Panc1 (cell line): ENCODE data around the gene DENND4C. TPM values are rescaled to one million over a fixed set of nuclear protein-coding genes. Genes with fewer than 3 reads are reported as not detected.
"Not testable (repeated sequence)": the region's sequence is repeated elsewhere in the genome, so short reads cannot be mapped to it uniquely, and the experiment has no call there.

Experiments
- ATAC-seq: fragments of 200-7000 bp; cut with Tn5 transposase; 2 replicates; pipeline ENCODE4 v1.9.1; 2020; ENCODE audit warnings: mild to moderate bottlenecking, moderate library complexity
- BruUV-seq: library from RNA; stranded (reverse); fragments of 400-500 nt; replicated peaks from 2 replicates; lab custom pipeline; 2021; lab: Mats Ljungman, UMichigan
- CTCF ChIA-PET: fragments of 300-600 bp; sonication (Branson Sonifier 250); formaldehyde crosslinking; loops from one replicate; lab custom pipeline; 2022; ENCODE audit warnings: antibody characterized with exemption; lab: Charles Lee
- POLR2A ChIA-PET: fragments of 300-600 bp; sonication (Branson Sonifier 250); formaldehyde crosslinking; loops from one replicate; lab custom pipeline; 2022; ENCODE audit warnings: antibody characterized with exemption; lab: Charles Lee
- DNase-seq: peaks from one replicate; pipeline ENCODE4 v3.0.0-alpha.2; 2010; ENCODE audit warnings: low read depth, low spot score
- H3K27ac ChIP-seq: 2 replicates; pipeline ENCODE4 v1.5.1; 2011; ENCODE audit warnings: mild to moderate bottlenecking, low read length, inconsistent platforms
- H3K27me3 ChIP-seq: fragments of 200-500 bp; sonication (Bioruptor generic); 2 replicates; pipeline ENCODE4 v1.6.0; 2014; ENCODE audit warnings: low read length, inconsistent platforms; ENCODE audit not compliant: control insufficient read depth, insufficient read depth
- H3K36me3 ChIP-seq: fragments of 200-500 bp; sonication (Bioruptor generic); 2 replicates; pipeline ENCODE4 v1.5.1; 2014; ENCODE audit warnings: inconsistent platforms, mild to moderate bottlenecking, low read length, moderate library complexity; ENCODE audit not compliant: control insufficient read depth, insufficient read depth
- H3K4me1 ChIP-seq: 2 replicates; pipeline ENCODE4 v1.5.1; 2011; ENCODE audit warnings: inconsistent platforms, mild to moderate bottlenecking, low read length, moderate library complexity; ENCODE audit not compliant: control insufficient read depth, insufficient read depth
- H3K4me3 ChIP-seq, 2 experiments: 2 replicates each; pipeline ENCODE4 v1.5.1; 2011 to 2012; ENCODE audit warnings: low read depth in 2 of 2, low read length in 2 of 2, mild to moderate bottlenecking in 2 of 2, inconsistent platforms in 1 of 2, moderate library complexity in 1 of 2
- H3K9me3 ChIP-seq: fragments of 200-500 bp; sonication (Bioruptor generic); 2 replicates; pipeline ENCODE4 v1.5.1; 2014; ENCODE audit warnings: low read depth, mild to moderate bottlenecking, inconsistent platforms, low read length, moderate library complexity; ENCODE audit not compliant: control insufficient read depth, insufficient read depth
- CTCF ChIP-seq: fragments of 450-650 bp; IDR thresholded peaks from 2 replicates; pipeline ENCODE4 v1.5.1; 2017; ENCODE audit warnings: mild to moderate bottlenecking
- POLR2AphosphoS5 ChIP-seq: IDR thresholded peaks from 2 replicates; pipeline ENCODE4 v1.6.1; 2012; ENCODE audit warnings: mild to moderate bottlenecking, low read depth, low read length, moderate library complexity
- SIN3A ChIP-seq: IDR thresholded peaks from 2 replicates; pipeline ENCODE4 v1.6.1; 2012; ENCODE audit warnings: low read depth, mild to moderate bottlenecking, low read length, moderate library complexity, borderline replicate concordance; ENCODE audit not compliant: insufficient read depth
- TCF7L2 ChIP-seq: IDR thresholded peaks from 2 replicates; pipeline ENCODE4 v1.6.1; 2011; ENCODE audit warnings: mild to moderate bottlenecking, low read depth, low read length, inconsistent platforms
- in situ Hi-C: cut with HindIII; loops from 2 replicates; pipeline ENCODE4 v1.10.0; 2016; ENCODE audit warnings: low sequenced_read_pairs, low pct_unique_long_range_greater_than_20kb
- intact Hi-C: fragments of 100-400 bp; cut with micrococcal nuclease; formaldehyde crosslinking; loops from one replicate; pipeline ENCODE4 v1.10.0; 2022; ENCODE audit not compliant: unreplicated experiment
- total RNA-seq: library from RNA; stranded (reverse); gene quantifications from one replicate; pipeline ENCODE4 v1.2.1, GENCODE V29; 2021; ENCODE audit not compliant: unreplicated experiment
- TF ChIP-seq, protein P1 (sequence below), 2 experiments: IDR thresholded peaks; 2 replicates each; pipeline ENCODE4 v1.6.1; 2011 to 2012; ENCODE audit warnings: low read depth in 2 of 2, control low read depth in 1 of 2, low read length in 1 of 2, mild to moderate bottlenecking in 1 of 2, moderate library complexity in 1 of 2; ENCODE audit not compliant: insufficient read depth in 1 of 2

Gene DENND4C
- total RNA-seq, 1 experiment from 2014 or later: 10.5 TPM

DNA sequence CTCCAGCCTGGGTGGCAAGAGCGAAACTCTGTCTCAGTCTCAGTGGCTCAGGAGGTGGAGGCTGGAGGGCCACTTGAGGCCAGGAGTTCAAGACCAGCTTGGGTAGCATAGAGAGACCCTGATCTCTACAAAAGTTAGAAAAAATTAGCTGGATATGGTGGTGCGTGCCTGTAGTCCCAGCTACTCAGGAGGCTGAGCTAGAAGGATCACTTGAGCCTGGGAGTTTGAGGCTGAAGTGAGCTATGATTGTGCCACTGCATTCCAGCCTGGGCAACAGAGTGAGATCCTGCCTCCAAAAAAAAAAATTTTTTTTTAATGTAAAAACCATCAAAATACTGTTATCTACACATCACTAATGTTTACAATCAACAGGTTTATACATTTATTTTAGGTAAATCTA, 24.6 kb downstream of the DENND4C start:
- no peak for ATAC-seq
- H3K4me1 ChIP-seq: no peaks in the 10 kb centered on the region
- H3K36me3 ChIP-seq: no peaks in the 10 kb centered on the region
- DNase-seq: no peak
- no TSS peak for BruUV-seq
- TF ChIP-seq POLR2AphosphoS5 (no peak), SIN3A (no peak), TCF7L2 (no peak), CTCF (no peak)
- TF ChIP-seq, protein P1, sequence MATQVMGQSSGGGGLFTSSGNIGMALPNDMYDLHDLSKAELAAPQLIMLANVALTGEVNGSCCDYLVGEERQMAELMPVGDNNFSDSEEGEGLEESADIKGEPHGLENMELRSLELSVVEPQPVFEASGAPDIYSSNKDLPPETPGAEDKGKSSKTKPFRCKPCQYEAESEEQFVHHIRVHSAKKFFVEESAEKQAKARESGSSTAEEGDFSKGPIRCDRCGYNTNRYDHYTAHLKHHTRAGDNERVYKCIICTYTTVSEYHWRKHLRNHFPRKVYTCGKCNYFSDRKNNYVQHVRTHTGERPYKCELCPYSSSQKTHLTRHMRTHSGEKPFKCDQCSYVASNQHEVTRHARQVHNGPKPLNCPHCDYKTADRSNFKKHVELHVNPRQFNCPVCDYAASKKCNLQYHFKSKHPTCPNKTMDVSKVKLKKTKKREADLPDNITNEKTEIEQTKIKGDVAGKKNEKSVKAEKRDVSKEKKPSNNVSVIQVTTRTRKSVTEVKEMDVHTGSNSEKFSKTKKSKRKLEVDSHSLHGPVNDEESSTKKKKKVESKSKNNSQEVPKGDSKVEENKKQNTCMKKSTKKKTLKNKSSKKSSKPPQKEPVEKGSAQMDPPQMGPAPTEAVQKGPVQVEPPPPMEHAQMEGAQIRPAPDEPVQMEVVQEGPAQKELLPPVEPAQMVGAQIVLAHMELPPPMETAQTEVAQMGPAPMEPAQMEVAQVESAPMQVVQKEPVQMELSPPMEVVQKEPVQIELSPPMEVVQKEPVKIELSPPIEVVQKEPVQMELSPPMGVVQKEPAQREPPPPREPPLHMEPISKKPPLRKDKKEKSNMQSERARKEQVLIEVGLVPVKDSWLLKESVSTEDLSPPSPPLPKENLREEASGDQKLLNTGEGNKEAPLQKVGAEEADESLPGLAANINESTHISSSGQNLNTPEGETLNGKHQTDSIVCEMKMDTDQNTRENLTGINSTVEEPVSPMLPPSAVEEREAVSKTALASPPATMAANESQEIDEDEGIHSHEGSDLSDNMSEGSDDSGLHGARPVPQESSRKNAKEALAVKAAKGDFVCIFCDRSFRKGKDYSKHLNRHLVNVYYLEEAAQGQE (IDR thresholded peaks at IDR 0.05; ENCODE audit: insufficient read depth in 1 of 2, low read depth in 2 of 2, low read length in 1 of 2): no peak
- H3K4me3 ChIP-seq: no peak overlapping the region
- intact Hi-C loops (no loop called here), in situ Hi-C loops (no loop called here)
- ChIA-PET POLR2A (no interaction called here), CTCF (no interaction called here)
- no peak overlapping the region for H3K27ac ChIP-seq
- no peaks in the 10 kb centered on the region for H3K9me3 ChIP-seq
- H3K27me3 ChIP-seq: no peaks in the 10 kb centered on the region

DNA sequence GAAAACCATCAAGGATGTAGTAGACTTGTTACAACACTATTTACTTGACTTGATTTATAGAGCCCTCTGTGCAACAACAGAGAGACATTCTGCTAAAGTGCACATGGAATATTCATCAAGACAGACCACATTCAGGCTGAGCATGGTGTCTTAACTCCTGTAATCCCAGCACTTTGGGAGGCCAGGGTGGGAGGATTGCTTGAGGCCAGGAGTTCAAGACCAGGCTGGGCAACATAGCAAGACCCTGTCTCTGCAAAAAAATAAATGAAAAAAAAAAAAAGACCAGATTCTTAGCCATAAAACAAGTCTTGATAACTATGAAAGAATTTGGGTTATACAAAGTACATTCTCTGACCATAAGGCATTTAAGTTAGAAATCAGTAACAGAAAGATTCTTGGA, 25.3 kb downstream of the DENND4C start:
- ChIA-PET CTCF (no interaction called here), POLR2A (no interaction called here)
- Histone ChIP-seq H3K9me3 (no peaks in the 10 kb centered on the region), H3K4me1 (no peaks in the 10 kb centered on the region), H3K4me3 (no peak overlapping the region), H3K27ac (no peak overlapping the region), H3K36me3 (no peaks in the 10 kb centered on the region), H3K27me3 (no peaks in the 10 kb centered on the region)
- DNase-seq (no peak), ATAC-seq (no peak)
- intact Hi-C loops (no loop called here), in situ Hi-C loops (no loop called here)
- TF ChIP-seq POLR2AphosphoS5: no peak
- TF ChIP-seq CTCF: no peak
- TF ChIP-seq TCF7L2: no peak
- no peak for TF ChIP-seq SIN3A
- TF ChIP-seq, protein P1 (IDR thresholded peaks at IDR 0.05; ENCODE audit: insufficient read depth in 1 of 2, low read depth in 2 of 2, low read length in 1 of 2): no peak
- BruUV-seq: no TSS peak

DNA sequence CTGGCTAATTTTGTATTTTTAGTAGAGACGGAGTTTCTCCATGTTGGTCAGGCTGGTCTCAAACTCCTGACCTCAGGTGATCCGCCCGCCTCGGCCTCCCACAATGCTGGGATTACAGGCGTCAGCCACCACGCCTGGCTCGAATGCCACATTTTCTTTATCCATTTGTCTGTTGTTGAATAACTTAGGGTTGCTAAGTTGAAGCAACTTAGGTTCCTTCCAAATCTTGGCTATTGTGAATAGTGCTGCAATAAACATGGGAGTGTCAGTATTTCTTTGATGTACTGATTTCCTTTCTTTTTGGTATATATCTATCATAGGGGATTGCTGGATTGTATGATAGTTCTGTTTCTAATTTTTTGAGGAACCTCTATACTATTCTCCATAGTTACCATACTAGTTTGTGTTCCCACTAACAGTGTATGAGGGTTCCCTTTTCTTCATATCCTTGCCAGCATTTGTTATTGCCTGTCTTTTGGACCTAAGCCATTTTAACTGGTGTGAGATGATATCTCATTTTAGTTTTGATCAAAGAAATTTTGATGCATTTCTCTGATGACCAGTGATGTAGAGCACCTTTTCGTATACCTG, 29.3 kb downstream of the DENND4C start:
- H3K4me1 ChIP-seq, H3K27ac ChIP-seq, ATAC-seq, DNase-seq, intact Hi-C loops, H3K36me3 ChIP-seq, BruUV-seq, H3K27me3 ChIP-seq, in situ Hi-C loops, H3K9me3 ChIP-seq, H3K4me3 ChIP-seq, CTCF ChIA-PET, POLR2A ChIA-PET: not testable (repeated sequence)
